ENCODE results near the gene IP6K3. TPM values are rescaled to one million over a fixed set of nuclear protein-coding genes. Genes with fewer than 3 reads are reported as not detected.

The IP6K3 gene
- total and polyA plus RNA-seq, 2 donors (not counting 1 experiment from before 2014, with no cell fraction given): not detected

GRCh38 chr6:33738879-33739278 is 7.8 kb downstream of the IP6K3 start:
- intact Hi-C loops (cut with micrococcal nuclease): no loop called here
- Histone ChIP-seq H4K20me1 (ENCODE audit: control insufficient read depth, insufficient read depth, low read length, poor library complexity, severe bottlenecking) (no peaks in the 10 kb centered on the region), H3K27me3 (replicated peaks in 1 of 4; ENCODE audit: control extremely low read depth in 1 of 4, control insufficient read depth in 3 of 4, insufficient read depth in 4 of 4, low read length in 3 of 4) (peaks cover 0 to 1% (median 0%) of the 10 kb centered on the region in 4 experiments), H3K4me3 (ENCODE audit: control extremely low read depth in 1 of 5, extremely low read depth in 1 of 5, insufficient read depth in 1 of 5, low read depth in 2 of 5, low read length in 4 of 5) (no peak overlapping the region), H3K4me1 (ENCODE audit: control insufficient read depth in 2 of 2, insufficient read depth in 2 of 2, low read length in 2 of 2) (no peaks in the 10 kb centered on the region), H3K9me3 (ENCODE audit: control extremely low read depth in 1 of 3, control insufficient read depth in 2 of 3, insufficient read depth in 1 of 3, low read length in 2 of 3) (no peaks in the 10 kb centered on the region), H3K4me2 (replicated peaks; ENCODE audit: low read depth, low read length, poor library complexity, severe bottlenecking) (no peak overlapping the region), H3K36me3 (replicated peaks in 1 of 2; ENCODE audit: control extremely low read depth in 1 of 2, control insufficient read depth in 1 of 2, extremely low read depth in 1 of 2, insufficient read depth in 2 of 2, low read length in 1 of 2) (no peaks in the 10 kb centered on the region), H2AFZ (ENCODE audit: insufficient read depth, low read depth, low read length, poor library complexity, severe bottlenecking) (no peak overlapping the region), H3K9ac (ENCODE audit: low read length) (no peak overlapping the region), H3K79me2 (ENCODE audit: control insufficient read depth, insufficient read depth, low read length) (no peaks in the 10 kb centered on the region), H3K27ac (ENCODE audit: low read length in 2 of 2) (no peak overlapping the region)
- Mint-ChIP-seq H3K4me3 (no peak overlapping the region), H3K4me1 (no peaks in the 10 kb centered on the region), H3K27ac (no peak overlapping the region), H3K9me3 (ENCODE audit: insufficient read depth) (no peaks in the 10 kb centered on the region), H3K27me3 (peaks cover 10% of the 10 kb centered on the region)
- TF ChIP-seq CTCF (IDR thresholded peaks at IDR 0.05) (no peak), EZH2 (IDR thresholded peaks at IDR 0.05; ENCODE audit: borderline replicate concordance, insufficient read depth, low read depth, low read length, poor library complexity, severe bottlenecking) (no peak)
- 85% methylated on average over 5 of the region's 5 CpGs for WGBS (ENCODE audit: insufficient coverage)
- POLR2A ChIA-PET: no interaction called here
- DNase-seq (no peak), ATAC-seq (ENCODE audit: low read depth) (no peak)
- CTCF ChIA-PET: interaction anchor here (0.8 to 1.2 kb wide), 2 partner anchors 12 to 22 kb away, joined by 3 to 5 read pairs; no protein-coding TSS in a partner anchor

GRCh38 chr6:33738153-33738552 is 8.6 kb downstream of the IP6K3 start:
- H3K4me3 Mint-ChIP-seq: no peak overlapping the region
- CTCF ChIA-PET: interaction anchor here (1.2 kb wide), 1 partner anchor 16 kb away, joined by 3 read pairs; no protein-coding TSS in a partner anchor
- Histone ChIP-seq H3K4me1 (ENCODE audit: control insufficient read depth in 2 of 2, insufficient read depth in 2 of 2, low read length in 2 of 2) (no peaks in the 10 kb centered on the region), H4K20me1 (ENCODE audit: control insufficient read depth, insufficient read depth, low read length, poor library complexity, severe bottlenecking) (no peaks in the 10 kb centered on the region), H3K36me3 (replicated peaks in 1 of 2; ENCODE audit: control extremely low read depth in 1 of 2, control insufficient read depth in 1 of 2, extremely low read depth in 1 of 2, insufficient read depth in 2 of 2, low read length in 1 of 2) (no peaks in the 10 kb centered on the region), H3K27ac (ENCODE audit: low read length in 2 of 2) (no peak overlapping the region), H3K9ac (ENCODE audit: low read length) (no peak overlapping the region), H2AFZ (ENCODE audit: insufficient read depth, low read depth, low read length, poor library complexity, severe bottlenecking) (no peak overlapping the region), H3K9me3 (ENCODE audit: control extremely low read depth in 1 of 3, control insufficient read depth in 2 of 3, insufficient read depth in 1 of 3, low read length in 2 of 3) (no peaks in the 10 kb centered on the region), H3K4me2 (replicated peaks; ENCODE audit: low read depth, low read length, poor library complexity, severe bottlenecking) (no peak overlapping the region), H3K4me3 (ENCODE audit: control extremely low read depth in 1 of 5, extremely low read depth in 1 of 5, insufficient read depth in 1 of 5, low read depth in 2 of 5, low read length in 4 of 5) (no peak overlapping the region), H3K79me2 (ENCODE audit: control insufficient read depth, insufficient read depth, low read length) (no peaks in the 10 kb centered on the region), H3K27me3 (replicated peaks in 1 of 4; ENCODE audit: control extremely low read depth in 1 of 4, control insufficient read depth in 3 of 4, insufficient read depth in 4 of 4, low read length in 3 of 4) (no peaks in the 10 kb centered on the region)
- 94% methylated on average over 5 of the region's 9 CpGs for WGBS (ENCODE audit: insufficient coverage)
- TF ChIP-seq CTCF (IDR thresholded peaks at IDR 0.05) (no peak), EZH2 (IDR thresholded peaks at IDR 0.05; ENCODE audit: borderline replicate concordance, insufficient read depth, low read depth, low read length, poor library complexity, severe bottlenecking) (no peak)
- peaks cover 10% of the 10 kb centered on the region for H3K27me3 Mint-ChIP-seq
- H3K4me1 Mint-ChIP-seq: no peaks in the 10 kb centered on the region
- no peak overlapping the region for H3K27ac Mint-ChIP-seq
- DNase-seq (no peak), ATAC-seq (ENCODE audit: low read depth) (no peak)
- POLR2A ChIA-PET: no interaction called here
- intact Hi-C loops (cut with micrococcal nuclease): no loop called here
- no peaks in the 10 kb centered on the region for H3K9me3 Mint-ChIP-seq (ENCODE audit: insufficient read depth)
